Heart left ventricle (tissue), 13 donors: ENCODE measurements around the gene MLN.

Source experiments
- POLR2A ChIP-seq, 2 donors: fragments of 450-650 bp; IDR thresholded peaks; one replicate each; pipeline ENCODE4 v1.6.1; 2017; ENCODE audit warnings: antibody characterized with exemption in 2 of 2, mild to moderate bottlenecking in 2 of 2, moderate library complexity in 2 of 2
- TF ChIP-seq, protein P1 (sequence below), 12 donors: fragments of 200-600 bp; sonication (generic) in 4 of 12; IDR thresholded peaks; one replicate each; pipeline versions ENCODE4 v1.5.0 to v1.8.0; 2018 to 2022; ENCODE audit warnings: antibody characterized with exemption in 12 of 12, mild to moderate bottlenecking in 5 of 12
- donor health status: ischemic (EF 13 %, LVEDD 7.1; RV severe dilation, severe dysfunction).
- donor health status: DM: no; HTN: yes; CAD: no.
- donor health status: DM: no; HTN: no; CAD: no.
- donor health status: ischemic (EF 25% LVEDD 6.9; RV normal size, moderate dysfunction).
- donor health status: ischemic (EF 25% LVEDD 5.7; RV mildly dilated, moderate dysfunction).
- donor health status: ischemic (EF 35%, LVEDD 5.7; RV mildly dilated, moderate dysfunction).
- donor health status: nonischemic (EF 11% LVEDD 7.7; RV severe dilation, severe dysfunction).
- donor health status: DM: yes; HTN: yes; CAD: no.
- donor health status: PGD.
- donor health status: ischemic (EF 29% LVEDD 5.4; RV normal size, mild dysfunction).
- donor health status: nonischemic (EF 23%, LVEDD 6.1; RV moderate dilation, normal function).

- TF ChIP-seq, protein P1, sequence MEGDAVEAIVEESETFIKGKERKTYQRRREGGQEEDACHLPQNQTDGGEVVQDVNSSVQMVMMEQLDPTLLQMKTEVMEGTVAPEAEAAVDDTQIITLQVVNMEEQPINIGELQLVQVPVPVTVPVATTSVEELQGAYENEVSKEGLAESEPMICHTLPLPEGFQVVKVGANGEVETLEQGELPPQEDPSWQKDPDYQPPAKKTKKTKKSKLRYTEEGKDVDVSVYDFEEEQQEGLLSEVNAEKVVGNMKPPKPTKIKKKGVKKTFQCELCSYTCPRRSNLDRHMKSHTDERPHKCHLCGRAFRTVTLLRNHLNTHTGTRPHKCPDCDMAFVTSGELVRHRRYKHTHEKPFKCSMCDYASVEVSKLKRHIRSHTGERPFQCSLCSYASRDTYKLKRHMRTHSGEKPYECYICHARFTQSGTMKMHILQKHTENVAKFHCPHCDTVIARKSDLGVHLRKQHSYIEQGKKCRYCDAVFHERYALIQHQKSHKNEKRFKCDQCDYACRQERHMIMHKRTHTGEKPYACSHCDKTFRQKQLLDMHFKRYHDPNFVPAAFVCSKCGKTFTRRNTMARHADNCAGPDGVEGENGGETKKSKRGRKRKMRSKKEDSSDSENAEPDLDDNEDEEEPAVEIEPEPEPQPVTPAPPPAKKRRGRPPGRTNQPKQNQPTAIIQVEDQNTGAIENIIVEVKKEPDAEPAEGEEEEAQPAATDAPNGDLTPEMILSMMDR (IDR thresholded peaks at IDR 0.05), result no peak
- TF ChIP-seq POLR2A (IDR thresholded peaks at IDR 0.05), result no peak
Measured at GRCh38 chr6:33817489-33817888, 13.7 kb upstream of the MLN start.
